Raji (cell line): Measurements from ENCODE around the gene S100A8.

Source experiments
- POLR2A ChIP-seq: IDR thresholded peaks from 2 replicates; pipeline ENCODE4 v1.6.1; 2011; ENCODE audit warnings: low read depth, low read length, control low read depth; ENCODE audit not compliant: insufficient read depth

S100A8 gene

DNA sequence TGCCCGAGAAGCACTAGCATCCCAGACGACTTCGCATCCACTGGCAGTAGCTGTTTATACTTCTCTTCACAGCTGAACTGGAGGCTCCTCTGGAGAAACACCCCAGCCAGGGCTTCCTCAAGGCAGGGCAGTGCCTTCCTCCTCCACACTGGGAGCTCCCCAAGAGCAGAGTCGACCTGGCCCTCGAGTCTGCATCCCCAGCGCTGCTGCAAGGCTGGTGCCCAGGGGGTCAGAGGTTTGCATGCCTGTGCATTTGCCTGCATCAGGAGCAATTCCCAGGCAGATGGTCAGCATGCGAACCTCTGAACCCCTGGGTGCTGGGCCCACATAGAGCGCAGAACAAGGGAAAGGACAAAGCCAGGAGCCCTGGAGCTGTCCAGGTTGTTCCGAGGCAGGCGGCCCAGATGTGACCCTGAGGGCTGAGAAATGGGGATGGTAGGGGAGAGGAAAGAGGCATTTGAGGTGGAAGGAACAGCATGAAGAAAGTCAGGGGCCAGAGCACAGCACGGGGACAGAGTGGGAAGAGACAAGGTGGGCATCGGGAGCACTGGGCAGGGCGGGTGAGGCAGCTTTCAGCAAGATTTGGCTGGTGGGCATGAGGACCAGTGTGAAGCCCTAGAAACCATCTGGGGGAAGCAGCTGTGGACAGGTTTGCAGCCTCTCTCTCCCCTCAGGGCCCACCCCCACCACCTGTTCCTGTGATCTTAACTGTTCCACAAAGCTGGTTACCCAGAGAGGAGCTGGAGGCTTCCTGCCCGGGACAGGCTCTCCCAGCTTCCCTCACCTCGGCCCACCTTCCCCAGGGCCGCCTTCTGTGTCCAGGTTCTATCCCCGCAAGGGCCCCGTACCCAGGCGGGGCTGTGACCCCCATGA is 6.4 kb upstream of the S100A8 start:
- no peak for TF ChIP-seq POLR2A

DNA sequence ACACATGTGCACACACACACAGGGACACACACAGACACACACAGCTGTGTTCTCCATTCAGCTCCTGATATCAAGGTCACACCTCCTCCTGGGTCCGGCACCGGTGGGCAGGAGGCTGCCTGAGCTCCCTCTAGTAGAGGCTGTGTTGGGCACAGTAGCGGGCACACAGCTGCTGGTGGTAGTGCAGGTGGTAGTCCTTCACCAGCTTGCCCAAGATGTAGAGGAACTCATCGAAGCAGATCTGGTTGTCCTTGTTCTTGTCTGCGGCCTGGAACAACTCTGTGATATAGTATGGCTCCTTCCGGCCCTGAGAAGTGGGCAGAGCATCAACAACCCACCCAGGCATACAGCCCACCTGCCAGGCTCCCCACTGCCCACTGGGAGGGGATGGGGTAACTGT is 5.6 kb upstream of the S100A8 start:
- no peak for TF ChIP-seq POLR2A

GRCh38 chr1:153395776-153396175 is 4.9 kb upstream of the S100A8 start:
- TF ChIP-seq POLR2A, result no peak

DNA sequence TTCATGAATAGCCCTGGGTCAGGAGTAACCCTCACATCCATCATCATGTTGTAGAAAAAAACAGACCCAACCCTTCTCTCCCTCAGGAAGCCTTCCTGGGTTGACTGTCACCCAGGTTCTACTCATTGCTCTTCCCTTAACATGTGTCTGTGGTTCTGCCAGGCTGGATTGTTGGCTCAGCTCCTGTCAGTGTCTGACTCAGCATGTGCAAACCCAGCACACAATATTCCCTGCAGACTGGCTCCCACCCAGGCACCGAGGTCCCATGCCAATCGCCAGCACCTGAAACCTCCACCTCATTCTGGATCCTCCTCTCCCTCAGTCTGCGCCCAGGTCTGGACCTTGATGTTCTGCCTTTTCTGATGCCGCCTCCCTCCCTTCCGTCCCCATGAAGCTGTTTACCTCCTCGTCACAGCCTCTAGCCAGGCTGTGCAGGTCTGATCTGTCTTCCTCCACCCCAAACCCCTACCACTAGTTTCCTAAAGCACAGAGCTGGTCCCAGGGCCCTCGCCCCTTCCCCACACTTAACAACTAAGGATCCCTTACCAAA is 4.3 kb upstream of the S100A8 start:
- TF ChIP-seq POLR2A, result no peak

DNA sequence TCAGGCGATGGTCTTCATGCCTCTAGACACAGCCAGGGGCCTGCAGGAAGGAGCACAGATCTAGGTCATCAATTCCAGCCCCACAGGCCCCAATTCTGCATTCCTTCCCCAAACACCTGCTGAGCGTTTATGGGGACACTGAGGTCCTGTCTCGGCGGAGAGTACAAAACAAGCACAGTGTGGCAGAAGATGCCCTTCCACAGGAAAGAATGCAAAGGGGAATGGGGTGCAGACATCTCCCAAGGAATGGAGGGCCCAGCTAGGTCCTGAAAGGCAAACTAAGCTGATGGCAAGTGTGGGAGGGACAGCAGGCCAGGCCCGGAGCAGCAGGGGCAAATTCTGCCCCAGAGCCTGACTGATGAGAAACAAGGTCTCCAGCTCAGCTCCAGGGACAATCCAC is 3.5 kb upstream of the S100A8 start:
- TF ChIP-seq POLR2A, result no peak

DNA sequence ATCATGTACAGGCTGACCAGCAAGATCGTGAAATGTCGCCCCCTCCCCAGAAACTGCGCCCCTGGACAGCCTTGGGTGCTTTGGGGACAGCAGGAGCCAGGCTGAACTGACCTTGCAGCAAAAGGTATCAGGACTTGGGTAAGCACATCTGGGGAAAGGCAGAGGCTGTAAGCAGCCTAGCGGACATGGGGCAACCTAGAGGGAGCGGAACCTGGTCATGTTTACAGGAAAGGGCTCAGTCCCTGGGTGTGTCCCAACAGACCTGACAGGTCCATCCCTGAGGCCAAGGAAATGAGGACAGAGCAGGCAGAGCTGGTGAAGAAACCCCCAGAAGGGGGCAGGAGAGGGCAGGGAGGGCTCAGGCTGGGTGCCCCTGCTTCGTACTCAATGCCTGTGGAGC is 3.1 kb upstream of the S100A8 start:
- TF ChIP-seq POLR2A, result no peak

DNA sequence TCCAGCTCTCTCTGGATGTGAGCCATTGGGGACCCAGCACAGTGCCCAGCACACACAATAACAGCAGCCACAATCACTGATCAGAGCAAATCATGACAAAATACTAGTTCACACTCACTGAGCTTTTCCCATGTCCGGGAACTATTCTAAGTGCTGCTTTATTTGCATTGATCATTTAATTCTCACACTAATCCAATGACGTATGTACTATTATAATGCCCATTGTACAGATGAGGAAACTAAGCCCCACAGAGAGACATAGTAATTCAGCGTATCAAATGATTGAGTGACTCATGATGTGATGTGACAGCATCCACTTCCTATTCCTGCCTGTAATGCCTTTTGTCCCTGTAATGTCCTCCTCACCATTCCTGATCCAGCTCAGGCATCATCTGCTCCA is 1.9 kb upstream of the S100A8 start:
- no peak for TF ChIP-seq POLR2A

- no peak for TF ChIP-seq POLR2A
Measured at GRCh38 chr1:153392258-153392657, 1.4 kb upstream of the S100A8 start.

- no peak for TF ChIP-seq POLR2A
Measured at GRCh38 chr1:153389973-153390879, 647 bp downstream of the S100A8 start.

- TF ChIP-seq POLR2A, result no peak
Measured at GRCh38 chr1:153389401-153389800, 1.5 kb downstream of the S100A8 start.

- no peak for TF ChIP-seq POLR2A
Measured at GRCh38 chr1:153387785-153388184, 3.1 kb downstream of the S100A8 start.

DNA sequence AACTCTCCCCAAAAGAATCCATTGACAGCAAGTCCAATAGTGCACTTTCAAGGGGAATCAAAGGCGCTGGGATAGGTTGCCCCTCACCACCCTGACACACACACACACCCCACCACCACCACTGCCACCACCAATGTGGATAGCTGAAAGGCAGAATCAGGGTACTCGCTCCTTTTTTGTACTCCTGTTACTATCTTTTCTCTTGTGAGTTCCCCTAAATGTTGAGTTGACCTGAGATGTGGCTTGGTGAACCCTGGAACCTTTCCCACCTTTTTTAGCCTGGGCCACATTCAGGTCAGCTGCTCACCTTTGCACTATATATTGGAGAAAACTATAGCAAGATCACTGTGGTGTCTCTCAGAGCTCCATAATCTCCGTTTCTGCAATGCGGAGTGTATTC is 3.9 kb downstream of the S100A8 start:
- no peak for TF ChIP-seq POLR2A

DNA sequence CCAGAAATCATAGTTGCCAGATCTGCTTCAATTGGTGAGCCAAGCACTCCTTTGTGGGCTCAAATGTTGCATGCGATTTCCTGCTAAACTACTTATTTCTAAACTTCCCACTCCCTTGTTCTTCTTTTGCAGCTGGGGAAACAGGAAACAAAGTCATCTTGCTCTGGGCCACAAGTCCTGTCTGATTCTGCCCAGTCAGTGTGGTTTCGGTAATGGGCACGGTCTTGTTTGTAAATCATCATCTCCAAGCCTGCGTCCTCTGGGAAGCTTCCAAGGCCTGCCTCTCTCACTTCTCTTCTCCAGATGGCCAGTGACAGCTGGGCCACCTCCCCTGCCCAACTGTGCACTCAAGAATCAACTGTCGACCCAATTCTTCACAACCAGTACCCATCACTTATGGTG is 4.4 kb downstream of the S100A8 start:
- no peak for TF ChIP-seq POLR2A

DNA sequence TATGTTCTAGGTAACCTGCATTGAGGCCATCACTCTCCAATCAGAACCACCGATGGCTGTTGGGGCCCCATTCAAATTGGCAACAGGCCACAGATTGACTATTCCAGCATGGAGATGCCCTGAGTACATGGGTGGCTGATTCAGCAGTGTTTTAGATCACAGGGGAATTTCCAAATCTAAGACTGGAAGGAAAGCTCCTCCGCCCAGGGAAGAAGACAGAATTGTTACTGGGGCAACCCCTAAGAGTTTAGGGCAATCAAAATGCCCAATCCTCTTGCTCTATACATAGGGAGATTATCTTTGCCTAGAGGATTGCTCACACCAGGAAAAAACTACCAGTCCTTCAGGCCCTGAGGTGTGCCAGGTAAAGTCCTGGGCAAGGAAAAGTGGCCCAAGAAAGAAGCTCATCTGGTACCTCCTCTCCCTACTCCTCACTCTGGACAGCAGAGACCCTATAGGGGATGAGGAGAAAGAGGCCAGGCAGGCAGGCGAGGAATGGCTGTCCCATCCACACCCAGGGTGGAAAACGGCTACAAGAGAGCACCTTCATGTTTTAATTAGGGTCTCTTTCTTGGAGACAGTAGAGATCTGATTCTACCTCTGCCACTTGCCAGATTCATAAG is 5.8 kb downstream of the S100A8 start:
- TF ChIP-seq POLR2A, result no peak

GRCh38 chr1:153380711-153381110 is 10.2 kb downstream of the S100A8 start:
- no peak for TF ChIP-seq POLR2A
